Testis (tissue), 2 donors: ENCODE measurements around the gene SMCR8.

Source experiments
- POLR2A ChIP-seq: fragments of 450-650 bp; IDR thresholded peaks from one replicate; pipeline ENCODE4 v1.6.1; 2017; ENCODE audit warnings: antibody characterized with exemption, mild to moderate bottlenecking, moderate library complexity
- TF ChIP-seq, protein P1 (sequence below), 3 experiments: fragments of 450-650 bp in 2 of 3; fragments of 200-600 bp in 1 of 3; sonication (generic) in 1 of 3; IDR thresholded peaks; one replicate each; pipeline ENCODE4 v1.5.1; 2016 to 2019; ENCODE audit warnings: antibody characterized with exemption in 3 of 3, mild to moderate bottlenecking in 2 of 3, moderate library complexity in 1 of 3

DNA sequence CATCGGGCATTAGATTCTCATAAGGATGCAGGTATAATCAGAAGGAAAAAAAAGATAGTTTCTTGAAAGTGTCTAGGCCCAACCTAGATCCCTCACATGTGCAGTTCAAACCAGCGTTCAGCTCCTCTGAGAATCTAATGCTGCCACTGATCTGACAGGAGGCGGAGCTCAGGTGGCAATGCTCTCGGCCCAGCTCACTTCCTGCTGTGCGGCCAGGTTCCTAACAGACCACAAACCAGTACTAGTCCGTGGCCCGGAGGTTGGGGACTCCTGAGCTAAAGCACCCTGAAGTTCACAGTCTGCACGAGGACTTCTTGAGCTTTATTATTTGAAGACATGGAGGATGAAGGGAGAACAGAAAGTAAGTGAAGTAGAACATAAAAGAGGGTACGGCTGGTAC is 16.8 kb downstream of the SMCR8 start:
- TF ChIP-seq, protein P1, sequence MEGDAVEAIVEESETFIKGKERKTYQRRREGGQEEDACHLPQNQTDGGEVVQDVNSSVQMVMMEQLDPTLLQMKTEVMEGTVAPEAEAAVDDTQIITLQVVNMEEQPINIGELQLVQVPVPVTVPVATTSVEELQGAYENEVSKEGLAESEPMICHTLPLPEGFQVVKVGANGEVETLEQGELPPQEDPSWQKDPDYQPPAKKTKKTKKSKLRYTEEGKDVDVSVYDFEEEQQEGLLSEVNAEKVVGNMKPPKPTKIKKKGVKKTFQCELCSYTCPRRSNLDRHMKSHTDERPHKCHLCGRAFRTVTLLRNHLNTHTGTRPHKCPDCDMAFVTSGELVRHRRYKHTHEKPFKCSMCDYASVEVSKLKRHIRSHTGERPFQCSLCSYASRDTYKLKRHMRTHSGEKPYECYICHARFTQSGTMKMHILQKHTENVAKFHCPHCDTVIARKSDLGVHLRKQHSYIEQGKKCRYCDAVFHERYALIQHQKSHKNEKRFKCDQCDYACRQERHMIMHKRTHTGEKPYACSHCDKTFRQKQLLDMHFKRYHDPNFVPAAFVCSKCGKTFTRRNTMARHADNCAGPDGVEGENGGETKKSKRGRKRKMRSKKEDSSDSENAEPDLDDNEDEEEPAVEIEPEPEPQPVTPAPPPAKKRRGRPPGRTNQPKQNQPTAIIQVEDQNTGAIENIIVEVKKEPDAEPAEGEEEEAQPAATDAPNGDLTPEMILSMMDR (IDR thresholded peaks at IDR 0.05), result no peak
- TF ChIP-seq POLR2A, result no peak
